Measurements from ENCODE around the gene EGFL8.
"Not testable (repeated sequence)": the region's sequence is repeated elsewhere in the genome, so short reads cannot be mapped to it uniquely, and the experiment has no call there.

The EGFL8 gene

DNA sequence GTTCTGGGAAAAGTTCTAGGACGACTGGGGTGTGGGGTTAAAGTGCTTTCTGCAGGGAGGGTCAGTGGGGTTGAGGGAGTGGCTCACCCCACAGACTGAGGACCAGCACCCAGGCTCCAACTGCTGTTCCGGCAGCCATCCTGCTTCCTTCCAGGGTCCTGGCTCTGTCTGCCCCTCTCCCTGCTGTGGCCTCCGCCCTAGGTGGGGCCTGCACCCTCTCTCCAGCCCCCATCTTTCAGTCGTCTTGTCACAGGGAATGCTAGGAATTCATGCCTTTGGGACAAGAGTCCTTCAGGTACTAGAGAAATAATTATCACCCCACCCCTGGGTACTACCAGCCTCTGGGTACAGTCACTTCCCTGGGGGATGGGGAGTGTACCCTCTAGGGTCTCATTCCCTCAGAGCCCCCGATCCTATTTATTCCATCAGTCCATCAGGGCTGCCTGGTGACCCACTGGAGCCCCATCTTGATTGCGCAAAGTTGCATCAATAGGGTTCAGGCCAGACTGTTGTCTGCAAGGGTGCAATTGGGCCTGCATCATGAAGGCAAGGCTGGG is 19.8 kb downstream of the EGFL8 start, which contains the start of gene AGER:
Gene AGER, minus strand, starts transcription at position 170 of the 557 bp plus-strand sequence. Its CDS starts 31 bp downstream, at position 139.
- no peak for DNase-seq (ENCODE audit: low spot score)

DNA sequence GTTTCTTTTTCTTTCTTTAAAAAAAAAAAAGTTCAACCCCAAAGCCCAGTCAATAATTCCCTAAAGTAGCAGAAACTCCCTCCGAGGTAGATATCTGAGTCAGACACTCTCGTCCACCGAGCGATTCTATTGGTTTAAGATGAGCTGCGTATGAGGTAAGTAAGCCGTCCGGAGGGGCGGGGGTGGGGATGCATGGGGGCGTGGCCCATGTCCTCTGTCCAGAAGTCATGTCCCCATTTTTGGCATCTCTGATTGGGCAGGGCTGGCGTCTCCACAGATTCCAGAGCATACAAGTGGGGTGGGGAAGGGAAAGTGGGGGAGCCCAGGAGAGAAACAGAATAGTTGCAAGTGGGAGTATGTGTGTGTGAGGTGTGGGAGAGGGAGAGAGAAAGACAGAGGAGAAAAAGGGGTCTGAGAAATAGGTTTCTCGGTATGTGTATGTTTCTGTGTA is 21.3 kb downstream of the EGFL8 start:
- DNase-seq (ENCODE audit: low spot score): peak; percentile 82

DNA sequence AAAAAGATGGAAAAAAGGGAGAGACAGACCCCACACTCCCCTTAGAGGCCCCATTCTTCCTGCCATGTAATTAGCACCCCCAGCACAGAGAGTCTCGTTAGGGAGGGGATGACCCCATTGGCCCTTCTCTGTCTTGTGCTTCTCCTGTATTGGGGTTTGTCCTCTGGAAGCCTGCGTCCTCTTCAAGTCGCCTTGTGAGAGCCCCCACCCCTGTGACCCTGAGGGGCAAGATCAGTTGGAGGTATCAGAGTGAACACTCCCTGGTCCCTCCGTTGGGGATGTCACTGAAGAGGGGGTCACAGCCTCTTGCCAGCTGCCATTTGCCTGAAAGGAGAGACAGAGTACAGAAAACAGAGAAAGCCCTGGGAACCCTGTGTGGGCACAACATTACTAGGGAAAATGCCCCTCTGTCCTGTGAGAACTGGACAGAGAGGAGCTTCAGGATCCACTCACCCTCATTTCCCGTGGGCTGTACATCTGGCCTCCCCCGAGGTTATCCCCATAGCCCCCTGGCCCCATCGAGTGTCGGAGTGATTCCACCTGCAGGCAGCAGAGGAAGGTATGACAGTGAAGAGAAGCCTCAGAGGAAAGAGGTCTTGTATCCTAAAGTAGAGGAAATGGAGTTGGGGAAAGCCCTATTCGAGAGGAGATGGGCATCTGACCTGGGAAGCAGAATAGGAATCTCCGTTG is 21.9 kb downstream of the EGFL8 start:
- not testable (repeated sequence) for DNase-seq (ENCODE audit: low spot score)

DNA sequence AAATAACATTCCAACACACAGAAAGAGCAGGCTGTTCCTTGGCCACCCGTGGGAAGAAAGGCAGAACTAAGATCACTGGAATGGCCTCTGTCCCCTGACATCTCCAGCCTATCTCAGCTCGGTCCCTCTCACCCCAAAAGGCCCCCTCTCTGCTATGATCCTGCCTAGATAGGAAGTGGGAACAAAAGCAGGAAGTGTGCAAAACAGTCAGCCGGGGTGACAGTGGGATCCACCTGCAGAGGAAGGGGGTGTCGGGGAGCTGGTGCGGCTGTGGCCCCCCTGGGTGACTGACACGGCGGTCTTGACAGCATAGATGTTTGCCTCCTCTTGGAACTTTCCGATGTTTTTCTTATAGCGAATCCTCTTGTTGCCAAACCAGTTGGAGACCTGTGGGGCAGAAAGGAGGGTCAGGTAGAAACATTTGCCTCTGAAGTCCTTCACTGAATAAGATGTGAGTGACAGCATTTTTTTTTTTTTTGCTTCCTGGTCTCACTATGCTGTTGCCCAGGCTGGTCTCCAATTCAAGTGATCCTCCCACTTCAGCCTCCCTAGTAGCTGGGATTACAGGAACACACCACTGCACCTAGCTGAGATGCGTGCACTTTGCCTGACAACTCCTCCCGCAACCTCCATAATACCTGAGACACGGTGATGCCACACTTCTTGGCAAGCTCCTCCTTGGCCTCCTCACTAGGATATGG is 22.8 kb downstream of the EGFL8 start:
- DNase-seq (ENCODE audit: low spot score): no peak

DNA sequence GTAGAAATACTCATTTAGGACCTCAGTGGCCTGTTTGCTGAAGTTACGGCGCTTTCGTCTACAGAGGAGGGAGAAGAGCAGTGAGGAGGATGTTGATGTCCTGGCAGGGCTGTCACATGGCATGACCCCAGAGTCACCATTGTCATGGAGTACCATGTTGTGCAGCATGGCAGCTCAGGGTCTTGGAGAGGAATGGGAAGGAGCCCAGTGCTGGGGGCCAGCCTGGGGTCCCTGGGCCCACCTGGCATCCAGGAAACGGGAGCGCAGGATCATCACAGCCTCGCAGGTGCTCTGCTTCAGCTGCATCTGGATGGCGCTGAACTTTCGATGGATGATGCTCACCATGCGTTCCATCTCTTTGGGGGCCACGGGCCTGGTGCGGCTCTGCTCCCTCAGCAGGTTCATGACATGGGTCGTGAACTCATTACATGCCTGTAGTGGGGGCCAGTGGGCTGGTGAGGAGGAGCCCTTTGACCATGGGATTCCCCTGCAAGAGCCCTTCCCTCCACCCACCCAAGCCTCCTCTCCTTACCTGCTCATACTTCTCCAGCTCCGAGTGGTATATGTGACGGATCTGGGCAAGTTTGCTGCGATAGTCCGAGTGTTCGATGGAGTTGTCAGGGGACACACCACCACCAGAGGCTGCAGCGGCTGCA is 23.5 kb downstream of the EGFL8 start:
- DNase-seq (ENCODE audit: low spot score): not testable (repeated sequence)

DNA sequence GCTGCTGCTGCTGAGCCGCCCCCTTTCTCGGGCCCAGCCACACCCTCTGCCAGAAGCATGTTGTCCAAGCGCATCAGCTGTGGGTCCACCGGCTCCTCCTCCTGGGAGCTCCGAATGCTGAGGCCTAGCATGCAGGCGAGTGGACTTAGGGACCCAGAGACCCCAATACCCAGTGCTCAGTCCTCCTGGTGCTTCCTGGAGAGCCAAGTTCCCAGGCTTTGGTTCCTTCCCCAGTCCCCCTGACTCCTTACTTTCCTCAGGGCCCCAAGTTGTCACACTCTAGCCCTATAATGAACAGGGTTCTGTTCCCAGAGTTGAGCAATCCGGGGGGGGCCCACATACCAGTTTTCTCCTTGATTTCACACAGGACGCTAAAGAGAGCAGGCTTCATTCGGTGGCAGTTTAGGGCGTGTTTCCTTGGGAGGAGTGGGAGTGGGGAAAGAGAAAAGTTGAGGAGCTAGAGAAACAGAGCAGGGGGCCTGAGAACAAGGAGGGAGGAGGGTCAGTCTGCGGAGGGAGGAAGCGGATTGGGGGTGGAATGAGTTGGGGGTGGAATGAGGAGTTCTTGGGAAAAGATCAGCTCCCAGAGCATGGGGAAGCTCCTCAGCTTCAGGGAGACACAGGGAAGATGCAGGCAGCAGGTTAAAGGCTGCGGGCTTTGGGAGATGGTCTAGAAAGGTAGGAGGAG is 24.1 kb downstream of the EGFL8 start:
- no peak for DNase-seq (ENCODE audit: low spot score)

DNA sequence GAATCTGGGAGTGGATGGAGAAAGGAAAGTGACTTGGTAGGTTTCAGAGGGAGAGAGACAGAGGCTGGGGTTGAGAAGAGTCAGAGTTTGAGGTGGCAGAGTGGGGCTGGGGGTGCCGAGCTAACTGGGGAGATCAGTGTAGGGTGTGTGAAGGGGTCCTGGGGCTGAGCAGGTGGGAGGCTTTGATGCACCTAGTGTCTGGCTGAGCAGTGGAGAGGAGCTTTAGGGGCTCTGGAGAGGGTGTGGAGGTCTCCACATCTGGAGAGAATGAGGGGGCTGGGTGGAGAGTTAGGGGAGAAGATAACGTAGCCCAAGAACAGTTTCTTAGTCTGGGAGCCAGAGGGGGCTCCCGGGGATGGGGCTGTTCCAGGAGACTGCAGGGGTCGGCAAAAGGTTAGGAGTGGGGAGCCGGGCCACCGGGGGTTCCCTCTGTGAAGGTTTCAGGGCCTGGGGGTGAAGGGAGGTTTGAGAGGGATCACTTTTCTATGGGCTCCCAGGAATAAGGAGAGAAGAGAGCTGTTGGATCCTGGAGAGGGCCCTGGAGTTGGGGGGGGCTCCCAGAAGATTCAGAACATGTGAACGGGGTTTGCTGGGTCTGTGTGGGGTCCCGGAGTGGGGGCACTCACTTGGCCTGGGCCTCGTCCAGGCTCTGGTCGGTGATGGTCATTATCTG is 24.8 kb downstream of the EGFL8 start:
- DNase-seq (ENCODE audit: low spot score): no peak

DNA sequence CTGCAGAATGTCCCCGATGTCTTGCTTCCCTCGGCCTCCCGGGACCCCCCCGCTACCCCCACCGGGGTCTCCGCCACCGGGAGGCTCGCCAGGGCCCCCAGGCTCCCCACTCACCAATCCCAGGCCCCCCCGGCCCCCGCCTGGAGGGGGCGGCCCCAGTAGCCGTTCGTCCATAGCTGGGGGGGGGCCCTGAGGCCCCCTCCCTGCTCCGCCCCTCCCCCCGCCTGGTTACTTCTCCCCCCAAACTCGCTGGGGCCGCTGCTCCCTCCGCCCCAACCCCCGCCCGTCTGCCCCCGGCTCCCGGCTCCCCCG is 25.3 kb downstream of the EGFL8 start:
- peak; percentile 24 for DNase-seq (ENCODE audit: low spot score)

DNA sequence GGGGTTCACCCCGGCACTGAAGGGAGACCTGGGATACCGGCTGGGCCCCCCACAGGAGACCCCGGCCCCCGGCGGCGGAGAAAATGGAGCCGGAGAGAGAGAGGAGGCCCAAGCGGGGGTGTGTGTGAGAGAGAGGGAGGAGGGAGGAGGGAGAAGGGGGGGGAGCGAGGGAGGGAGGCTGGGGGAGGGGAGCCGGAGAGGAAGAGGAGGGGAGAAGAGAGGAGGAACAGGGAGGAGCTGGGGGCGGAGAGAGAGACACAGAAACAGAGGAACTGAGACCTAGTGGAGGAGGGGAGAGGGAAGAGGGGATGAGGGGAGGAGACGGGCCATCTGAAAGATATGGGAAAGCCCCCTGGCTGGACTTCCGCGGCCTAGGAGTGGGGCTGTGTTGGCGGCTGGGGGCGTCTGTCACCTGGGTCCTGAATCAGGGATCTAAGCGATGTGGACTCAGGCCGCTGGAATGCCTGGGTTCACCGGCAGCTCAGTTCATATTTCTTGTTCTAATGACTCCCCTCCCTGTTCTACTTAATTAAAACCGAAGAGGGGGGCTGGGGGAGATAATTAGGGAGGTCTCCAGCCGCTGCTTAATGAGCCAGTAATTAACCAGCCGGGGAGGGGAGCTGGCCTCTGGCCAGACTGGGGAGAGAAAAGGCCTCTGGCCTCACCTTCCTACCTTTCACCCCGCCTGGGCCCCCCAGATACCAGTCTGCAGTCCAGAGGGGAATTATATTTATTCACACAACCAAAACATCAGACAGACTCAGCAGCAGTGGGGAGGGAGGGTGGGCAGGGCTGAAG is 25.9 kb downstream of the EGFL8 start, which contains the start of gene PBX2:
Gene PBX2, minus strand, starts transcription at position 149 of the 798 bp plus-strand sequence. CDS start 287 bp downstream, outside the sequence.
- DNase-seq (ENCODE audit: low spot score): peak; percentile 86

DNA sequence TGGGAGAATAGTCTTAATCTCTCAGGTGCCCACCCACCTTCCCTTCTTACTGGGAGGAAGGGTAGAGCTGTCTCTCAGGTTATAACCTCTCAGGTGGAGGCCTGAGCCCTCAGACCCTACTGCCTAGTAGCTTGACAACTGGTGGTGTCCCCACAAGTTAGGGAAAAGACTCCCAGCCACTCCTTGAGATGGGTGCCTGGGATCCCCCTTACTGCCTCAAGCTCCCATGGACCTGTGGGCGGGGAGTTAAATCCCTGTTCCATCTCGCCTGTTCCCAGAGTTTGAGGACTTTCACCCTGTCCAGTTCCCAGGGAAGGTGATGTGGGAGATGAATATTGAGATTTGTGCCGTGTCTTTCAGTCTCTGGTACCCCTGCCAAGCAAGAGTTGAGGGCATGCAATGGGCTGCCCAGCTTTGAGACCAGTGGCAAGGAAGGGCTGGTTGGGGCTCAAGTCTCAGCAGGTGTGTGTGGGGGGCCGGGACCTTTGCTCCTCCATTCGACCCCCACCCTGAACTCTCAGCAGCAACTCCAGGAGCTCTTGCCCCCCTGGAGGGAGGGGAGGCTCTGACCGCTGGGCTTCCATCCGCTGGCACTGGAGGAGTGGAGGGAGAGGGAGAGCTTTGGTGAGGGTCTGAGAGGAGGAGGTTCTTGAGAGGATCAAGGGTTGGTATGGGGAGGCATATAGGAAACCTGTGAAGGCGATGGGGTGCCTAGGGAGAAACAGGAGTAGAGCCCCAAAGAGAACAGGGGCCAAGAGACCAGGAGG is 26.7 kb downstream of the EGFL8 start:
- DNase-seq (ENCODE audit: low spot score): no peak

DNA sequence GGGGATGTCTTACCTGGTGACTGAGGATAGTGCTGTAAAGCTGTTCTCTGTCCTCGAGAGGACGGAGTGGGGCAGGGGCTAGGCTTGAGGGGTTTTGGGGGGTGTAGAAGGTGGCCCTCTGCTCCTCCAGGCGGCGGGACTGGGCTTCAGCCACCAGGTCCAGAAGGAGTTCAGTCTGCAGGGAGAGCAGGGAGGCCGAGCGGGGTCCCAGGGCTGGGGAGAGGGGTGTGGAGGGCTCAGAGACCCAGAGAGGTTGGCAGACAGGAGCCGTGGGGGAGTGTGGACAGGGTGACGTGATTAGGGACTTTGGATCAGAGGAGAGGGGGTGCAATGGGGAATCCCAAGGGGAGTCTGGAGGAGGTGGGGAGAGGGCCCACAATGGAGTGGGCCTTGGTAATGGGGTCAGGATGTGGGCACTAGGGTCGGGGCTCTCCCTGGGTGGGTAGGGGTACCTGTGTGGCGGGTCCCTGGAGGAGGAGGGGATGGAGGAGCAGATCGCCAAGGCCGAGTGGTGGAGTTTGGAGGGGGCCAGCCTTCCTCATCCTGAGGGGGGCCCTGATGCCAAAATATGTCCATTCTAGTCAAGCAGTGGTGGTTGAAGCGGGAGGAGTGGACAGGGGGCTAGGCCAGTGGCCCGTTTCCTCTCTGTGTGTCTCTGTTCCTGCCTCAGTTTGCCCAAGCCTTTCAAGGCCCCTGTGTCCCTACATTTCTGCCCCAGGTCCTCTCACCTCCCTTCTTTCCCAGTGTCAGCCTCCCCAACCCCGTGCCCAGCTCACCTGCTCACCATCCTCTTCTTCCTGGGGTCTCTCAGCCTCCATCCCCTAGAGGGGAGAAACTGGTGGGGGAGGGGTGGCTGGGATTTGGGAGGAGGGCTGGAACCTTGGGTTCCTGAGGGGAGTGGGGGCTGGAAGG is 27.6 kb downstream of the EGFL8 start:
- DNase-seq (ENCODE audit: low spot score): no peak

DNA sequence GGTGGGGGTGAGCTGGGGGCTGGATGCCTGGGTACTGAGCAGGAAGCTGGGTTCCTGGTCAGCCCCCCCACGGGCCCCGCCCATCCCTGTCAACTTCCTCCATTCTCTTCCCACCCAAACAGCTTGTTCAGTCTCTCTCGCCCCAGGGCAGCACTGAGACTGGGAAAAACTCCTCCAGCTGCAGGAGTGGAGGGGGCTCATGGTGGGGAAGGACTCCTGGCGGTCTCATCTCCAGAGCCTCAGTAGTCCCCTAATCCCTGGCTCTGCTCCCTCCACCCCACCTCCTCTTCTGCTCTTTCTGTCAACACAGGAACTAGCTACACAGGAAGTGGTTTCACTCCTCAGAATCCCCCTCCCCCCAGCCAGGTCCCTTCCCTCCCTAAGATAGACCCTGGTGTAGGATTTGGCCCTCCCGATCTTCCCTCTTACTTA is 28.2 kb downstream of the EGFL8 start, which contains the start of gene GPSM3:
Gene GPSM3, minus strand, starts transcription at position 36 of the 432 bp plus-strand sequence. CDS start 130 bp downstream, outside the sequence.
- DNase-seq (ENCODE audit: low spot score): peak; percentile 47

DNA sequence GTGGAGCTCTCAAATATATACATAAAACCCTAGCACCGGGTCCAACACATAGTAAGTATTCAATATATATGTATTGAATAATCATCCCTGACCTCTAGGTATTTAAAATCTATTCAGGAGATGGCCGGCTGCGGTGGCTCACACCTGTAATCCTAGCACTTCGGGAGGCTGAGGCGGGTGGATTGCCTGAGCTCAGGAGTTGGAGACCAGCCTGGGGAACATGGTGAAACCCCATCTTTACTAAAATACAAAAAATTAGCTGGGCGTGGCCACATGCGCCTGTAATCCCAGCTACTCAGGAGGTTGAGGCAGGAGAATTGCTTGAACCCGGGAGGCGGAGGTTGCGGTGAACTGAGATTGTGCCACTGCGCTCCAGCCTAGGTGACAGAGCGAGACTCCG is 28.7 kb downstream of the EGFL8 start:
- DNase-seq (ENCODE audit: low spot score): not testable (repeated sequence)

DNA sequence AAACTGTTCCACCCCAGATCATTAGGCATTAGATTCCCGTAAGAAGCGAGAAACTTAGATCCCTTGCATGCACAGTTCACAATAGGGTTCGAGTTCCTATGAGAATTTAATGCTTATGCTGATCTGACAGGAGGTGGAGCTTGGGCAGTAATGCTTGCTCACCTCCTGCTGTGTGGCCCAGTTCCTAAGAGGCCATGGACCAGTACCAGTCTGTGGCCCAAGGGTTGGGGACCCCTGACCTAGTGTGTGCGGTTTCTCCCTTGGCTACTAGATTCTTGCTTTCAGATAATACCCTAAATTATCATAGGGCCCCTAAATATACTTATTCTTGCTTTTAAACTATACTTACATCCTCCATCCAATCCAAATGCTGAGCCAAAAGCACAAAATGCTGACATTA is 30.0 kb downstream of the EGFL8 start:
- no peak for DNase-seq (ENCODE audit: low spot score)

DNA sequence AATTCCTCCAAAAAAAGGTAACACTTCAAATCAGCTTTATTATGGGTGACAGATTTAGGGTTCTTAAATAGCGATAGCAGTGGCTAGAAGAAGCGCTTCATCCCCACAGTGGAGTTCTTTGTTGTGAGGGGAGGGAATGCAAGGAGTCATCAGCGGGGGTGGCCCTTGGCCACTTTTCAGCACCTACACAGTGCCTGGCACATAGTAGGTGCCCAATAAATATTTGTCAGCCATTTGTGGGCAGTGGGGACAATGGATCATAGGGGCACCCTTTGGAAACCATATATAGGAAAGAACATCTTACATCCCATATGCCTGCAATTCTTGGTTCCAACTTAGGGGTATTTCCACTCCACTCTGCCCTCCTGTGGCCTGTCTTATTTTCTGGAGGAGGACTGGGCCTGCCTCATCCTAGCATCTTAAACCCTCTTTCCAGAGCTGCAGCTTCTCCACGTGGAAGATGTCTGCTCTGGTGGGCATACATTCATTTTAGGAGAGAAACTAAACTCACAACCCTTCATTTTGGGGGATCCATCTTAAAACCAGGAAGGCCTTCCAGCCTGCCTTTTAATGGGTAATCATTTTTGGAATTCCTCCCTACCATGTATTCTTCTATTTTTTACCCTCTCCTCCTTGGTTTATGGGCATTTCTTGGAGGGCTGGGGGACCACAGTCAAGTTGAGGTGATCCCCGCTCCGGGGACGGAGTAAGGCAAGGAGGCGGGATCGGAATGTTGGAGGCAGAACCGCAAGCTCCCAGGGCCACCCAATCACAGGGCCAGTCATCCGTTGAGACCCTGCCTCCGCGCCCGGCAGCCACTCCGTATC is 30.6 kb downstream of the EGFL8 start:
- DNase-seq (ENCODE audit: low spot score): peak; percentile 50

DNA sequence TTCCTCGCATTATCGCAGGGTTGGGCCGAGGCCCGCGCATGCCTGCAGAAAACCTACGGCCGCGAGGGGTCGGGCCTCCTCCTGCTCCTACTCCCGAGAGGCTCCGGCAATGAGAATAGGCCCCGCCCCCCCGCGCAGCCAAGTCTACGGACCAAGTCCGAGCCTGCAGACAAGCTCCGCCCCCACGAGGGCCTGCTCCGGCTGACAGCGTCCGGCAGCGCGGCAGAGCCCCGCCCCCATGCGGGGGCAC is 31.2 kb downstream of the EGFL8 start:
- peak; percentile 98 for DNase-seq (ENCODE audit: low spot score)

DNA sequence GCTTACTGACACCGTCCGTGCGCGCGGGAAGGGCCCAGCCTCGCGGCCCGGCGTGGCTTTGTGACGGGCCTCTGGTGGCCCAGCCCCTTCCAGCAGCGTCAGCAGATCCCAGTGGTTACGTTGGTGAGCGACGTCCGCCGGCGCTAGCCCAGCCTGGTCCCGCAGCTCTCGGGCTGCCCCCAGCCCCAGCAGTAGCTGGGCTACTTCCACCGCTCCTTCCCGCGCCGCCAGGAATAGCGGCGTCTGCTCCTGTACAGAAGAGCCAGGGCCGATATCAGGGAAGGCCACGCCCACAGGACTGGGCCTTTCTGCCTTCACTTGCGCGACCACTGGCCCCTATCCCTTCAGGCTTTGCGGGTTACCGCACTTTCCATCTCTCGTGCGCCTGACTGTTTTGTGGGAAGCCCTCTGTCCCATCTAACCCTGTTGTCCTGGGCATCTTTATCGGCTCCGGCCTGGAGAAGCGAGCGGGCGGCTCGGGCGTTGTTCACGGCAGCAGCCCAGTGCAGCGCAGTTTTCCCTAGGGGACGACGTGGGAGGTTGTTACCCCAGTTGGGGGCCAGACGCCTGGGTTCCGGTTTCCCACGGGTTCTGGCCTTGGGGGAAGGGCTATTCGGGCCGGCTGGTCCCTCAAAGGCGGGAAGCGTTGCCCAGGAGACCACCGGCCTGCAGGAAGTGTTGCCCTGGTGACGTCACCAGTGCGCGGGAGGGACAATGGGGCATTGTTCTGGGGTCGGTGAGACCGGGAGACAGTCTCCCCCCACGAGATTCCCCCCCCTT is 31.7 kb downstream of the EGFL8 start:
- peak; percentile 76 for DNase-seq (ENCODE audit: low spot score)
